Measurements from ENCODE around the gene TMC5.

GRCh38 chr16:19418200-19418599 is 517 bp downstream of the TMC5 start:
- TF ChIP-seq CTCF (IDR thresholded peaks at IDR 0.05 in 4 of 5, conservative IDR thresholded peaks at IDR 0.05 in 1 of 5) (no peak), POLR2A (IDR thresholded peaks at IDR 0.05) (no peak)

Measured in gastrocnemius medialis (tissue), 4 donors.